HG03439 (cell line): ENCODE results near the gene TAP2.
A peak's percentile ranks its signal among the peaks of the same experiment; 100 is the strongest.
"Not testable (repeated sequence)": the region's sequence is repeated elsewhere in the genome, so short reads cannot be mapped to it uniquely, and the experiment has no call there.

ENCODE experiments used
- ATAC-seq: cut with Tn5 transposase; IDR thresholded peaks from one replicate; pipeline ENCODE4 v1.9.1; 2021; ENCODE audit warnings: mild to moderate bottlenecking, moderate library complexity; ENCODE audit not compliant: unreplicated experiment

Gene TAP2

DNA sequence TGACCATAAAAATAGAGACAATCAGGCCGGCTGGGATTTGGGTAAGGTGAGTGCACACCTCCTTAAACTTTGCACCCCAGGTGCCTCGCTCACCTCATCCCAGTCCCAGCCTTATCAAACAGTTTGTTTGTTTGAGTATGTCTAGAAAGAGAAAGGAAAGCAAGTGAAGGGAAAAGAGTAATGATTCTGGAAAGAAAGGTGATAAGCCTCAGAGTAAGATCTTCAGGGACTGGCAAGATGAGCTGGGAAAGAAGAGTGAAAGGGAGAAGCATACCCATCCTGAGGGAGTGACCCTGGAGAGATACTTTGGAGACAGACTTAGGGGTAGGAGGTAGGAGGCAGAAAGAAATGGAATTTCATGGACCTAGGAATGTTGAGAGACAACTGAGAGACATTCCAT lies 1.7 kb downstream of the TAP2 start:
- no peak for ATAC-seq

DNA sequence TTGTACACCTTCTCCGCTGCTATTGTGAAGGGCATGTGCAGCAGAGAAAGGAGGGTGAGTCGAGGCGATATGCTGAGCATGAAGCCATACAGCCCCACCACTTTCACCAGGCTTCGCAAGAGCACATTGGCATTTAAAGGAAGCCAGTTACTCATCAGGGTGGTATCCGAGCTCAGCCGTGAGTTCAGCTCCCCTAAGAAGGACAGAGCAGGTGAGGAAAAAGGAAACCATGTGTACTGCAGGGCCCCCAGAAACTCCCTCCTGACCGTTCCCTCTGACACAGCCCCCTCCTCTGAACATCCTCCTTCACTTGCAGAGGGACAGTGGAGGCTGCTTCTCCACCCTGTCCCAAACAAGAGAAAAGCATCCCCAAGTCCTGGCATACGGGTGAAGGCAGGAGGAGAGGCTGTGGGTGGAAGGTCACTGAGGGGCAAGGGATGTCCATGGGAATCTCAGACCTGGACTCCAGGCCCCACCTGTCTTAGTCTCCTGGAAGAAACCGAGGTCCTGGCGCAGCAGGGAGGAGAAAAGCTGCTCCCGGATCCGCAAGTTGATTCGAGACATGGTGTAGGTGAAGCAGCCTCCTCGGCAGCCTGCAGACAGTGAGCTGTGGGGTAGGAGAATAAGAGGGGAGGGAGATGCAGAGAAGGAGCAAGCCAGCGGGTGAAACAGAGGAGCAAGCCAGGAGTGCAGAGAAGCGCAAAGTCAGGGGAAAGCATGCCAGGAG lies 3.2 kb downstream of the TAP2 start:
- ATAC-seq, result no peak

DNA sequence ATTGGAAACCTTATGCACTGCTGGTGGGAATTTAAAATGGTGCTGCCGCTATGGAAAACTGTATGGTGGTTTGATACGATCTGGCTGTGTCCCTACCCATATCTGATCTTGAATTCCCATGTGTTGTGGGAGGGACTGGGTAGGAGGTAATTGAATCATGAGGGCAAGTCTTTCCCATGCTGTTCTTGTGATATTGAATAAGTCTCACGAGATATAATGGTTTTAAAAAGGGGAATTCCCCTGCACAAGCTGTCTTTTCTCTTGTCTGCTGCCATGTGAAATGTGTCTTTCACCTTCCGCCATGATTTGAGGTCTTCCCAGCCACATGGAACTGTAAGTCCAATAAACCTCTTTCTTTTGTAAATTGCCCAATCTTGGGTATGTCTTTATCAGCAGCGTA lies 4.9 kb downstream of the TAP2 start:
- ATAC-seq, result no peak

DNA sequence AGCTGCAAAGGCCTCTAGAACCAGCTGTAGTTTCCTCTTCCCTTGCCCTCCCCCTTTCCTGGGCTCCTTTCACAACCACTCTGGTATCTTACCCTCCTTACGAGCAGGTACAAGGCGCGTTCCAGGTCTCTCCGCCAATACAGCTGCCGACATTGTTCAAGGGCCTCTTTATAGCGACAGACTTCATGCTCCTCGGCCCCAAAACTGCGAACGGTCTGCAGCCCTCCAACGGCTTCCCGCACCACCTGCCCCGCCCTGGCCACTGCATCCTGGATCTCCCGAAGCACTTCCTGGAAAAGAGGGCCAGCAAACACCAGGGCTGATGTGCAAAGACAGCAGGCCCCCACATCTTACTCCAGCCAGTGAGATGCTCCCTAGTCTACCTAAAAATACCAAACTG lies 6.0 kb downstream of the TAP2 start:
- ATAC-seq, result no peak

DNA sequence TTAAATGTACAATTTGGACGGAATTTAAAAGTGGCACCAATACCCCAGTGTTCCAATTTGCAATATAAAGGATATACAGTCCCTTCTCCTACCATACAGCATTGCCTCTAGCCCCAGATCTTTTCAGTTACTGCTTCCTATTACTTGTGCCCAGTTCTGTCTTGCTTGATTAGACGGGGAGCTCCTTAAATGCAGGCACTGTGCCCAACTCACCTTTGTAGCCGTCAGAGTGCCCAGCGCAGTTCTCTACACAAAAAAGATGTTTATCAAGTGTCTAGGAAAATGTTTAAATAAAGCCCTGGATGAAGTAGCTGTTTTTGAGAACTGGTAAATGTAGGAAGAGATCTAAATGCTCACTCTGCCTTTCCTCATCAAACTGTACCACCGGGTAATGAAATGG lies 7.6 kb downstream of the TAP2 start:
- no peak for ATAC-seq

DNA sequence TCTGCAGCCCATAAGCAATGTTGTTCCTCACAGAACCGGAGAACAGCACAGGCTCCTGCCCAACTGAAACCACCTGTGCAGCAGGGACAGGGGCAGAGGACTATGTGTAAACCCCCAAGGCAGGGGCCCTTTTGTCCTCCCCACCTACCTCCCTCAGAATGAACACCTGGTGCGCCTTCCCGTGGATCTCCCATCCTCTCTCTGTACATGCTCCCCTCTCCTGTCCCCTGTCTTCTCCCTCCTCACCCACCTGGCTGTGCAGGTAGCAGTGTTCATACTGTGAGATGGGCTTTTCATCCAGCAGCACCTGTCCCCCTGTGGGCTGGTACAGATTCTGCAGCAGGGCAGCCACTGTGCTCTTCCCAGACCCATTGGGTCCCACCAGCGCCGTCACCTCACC lies 8.5 kb downstream of the TAP2 start:
- ATAC-seq, result no peak

DNA sequence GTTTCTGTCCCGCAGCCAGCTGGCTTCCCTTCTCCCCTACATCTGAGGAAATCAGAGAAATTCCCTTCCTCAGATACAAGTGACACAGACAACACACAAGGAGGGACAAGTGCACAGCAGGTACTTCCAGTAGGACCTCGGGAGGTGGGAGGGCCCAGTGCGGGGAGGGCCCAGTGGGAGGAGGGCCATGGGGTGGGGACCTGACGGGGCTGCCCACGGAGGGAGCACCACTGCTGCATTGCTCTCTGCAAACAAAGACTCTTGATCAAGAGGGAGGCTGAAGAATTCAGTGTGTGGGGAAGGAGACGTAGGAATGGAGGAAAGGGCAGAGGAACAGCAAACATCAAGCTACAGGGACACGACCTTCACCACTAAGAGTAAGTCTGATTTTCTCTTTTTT lies 9.0 kb downstream of the TAP2 start:
- no peak for ATAC-seq

DNA sequence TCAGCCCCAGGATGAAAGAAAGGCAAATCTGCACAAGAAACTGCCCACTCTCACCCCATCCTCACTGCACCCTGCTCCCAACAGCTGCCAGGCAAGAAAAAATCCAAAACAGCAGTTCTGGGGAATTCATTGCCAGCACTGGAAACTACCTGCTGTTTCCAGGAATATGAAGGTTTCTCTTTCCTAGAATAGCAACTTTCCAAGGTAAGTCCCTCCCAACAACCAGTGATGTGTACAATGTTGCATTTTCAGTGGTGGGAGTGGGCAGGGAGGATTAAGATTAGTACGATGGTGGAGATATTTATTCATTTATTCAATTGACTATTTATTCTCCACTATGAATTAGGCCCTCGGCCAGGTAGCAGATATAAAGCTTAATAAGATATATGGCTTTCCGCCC lies 11.5 kb downstream of the TAP2 start:
- no peak for ATAC-seq

DNA sequence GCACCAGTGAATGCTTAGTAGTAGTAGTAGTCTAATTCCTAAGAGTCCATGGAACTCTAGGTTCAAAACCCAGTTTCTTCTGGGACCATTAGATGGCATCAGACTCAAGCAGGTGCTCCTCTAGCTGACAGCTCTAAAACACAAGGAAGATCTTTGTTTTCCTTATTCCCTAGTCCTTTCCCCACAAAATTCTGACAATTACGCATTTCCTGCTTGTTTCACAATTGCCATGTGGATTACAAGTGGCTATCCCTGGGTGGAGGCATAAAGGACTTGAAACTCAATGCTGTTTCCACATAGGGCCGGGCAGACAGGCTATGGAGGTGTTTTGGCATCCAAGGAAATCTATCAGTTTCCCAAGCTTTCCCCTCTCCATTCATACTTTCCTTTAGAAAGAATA lies 12.6 kb downstream of the TAP2 start:
- no peak for ATAC-seq

DNA sequence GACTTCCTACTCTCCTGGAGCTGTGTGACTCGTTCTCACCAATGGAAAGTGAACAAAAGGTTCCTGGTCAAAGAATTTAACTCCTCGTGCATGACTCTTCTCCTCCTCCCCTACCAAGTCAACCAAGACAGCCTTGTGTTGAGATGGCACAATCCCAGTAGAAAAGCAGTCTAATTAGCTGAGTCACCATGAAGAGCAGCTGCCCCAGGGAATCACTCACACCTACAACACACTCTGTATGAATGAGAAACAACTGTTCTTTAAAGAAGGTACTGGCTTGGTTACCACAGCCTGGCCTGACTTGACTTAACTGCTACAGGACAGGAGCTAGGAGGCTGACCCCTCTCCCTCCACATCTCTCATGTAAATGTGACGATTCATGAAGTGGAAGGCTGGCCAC lies 18.8 kb downstream of the TAP2 start:
- ATAC-seq, result no peak

DNA sequence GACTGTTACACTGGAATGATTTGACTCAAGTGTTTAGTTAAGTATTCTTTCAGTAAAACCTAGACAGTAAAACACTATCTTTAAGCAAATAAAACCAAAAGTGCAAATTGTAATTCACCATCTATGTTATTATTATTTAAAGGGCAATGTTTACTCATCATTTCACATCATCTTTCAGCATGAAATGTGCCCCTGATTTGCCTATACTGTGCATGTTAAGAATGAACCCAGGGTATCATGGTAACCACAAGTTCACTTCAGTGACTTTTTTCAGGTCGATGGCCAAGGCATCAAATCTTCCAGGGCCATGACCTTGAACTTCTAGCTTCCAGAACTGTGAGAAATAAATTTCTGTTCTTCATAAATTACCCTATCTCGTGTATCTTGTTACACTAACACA lies 19.7 kb downstream of the TAP2 start:
- ATAC-seq, result no peak

DNA sequence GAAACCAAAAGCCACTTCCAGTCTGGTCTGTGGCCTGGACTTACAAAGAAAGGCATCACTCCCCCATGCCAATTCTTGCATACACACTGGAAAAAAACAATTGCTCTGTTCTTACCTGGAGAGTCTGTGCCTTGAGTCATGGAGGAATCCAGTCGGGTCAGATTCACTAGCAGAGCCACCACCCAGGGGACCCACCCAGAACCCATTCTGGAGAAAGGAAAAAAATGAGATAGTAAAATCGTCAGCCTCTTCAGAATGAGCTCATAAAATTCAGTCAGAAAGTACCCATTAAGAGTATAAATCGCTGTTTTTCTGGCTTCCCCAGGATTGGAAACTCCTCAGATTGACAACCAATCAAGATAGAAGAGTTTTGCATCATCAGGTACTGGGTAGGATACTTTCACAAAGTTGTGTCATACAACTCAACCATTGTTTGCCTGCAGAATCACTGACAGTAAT lies 21.8 kb downstream of the TAP2 start, which contains the start of gene HLA-DOB:
Gene HLA-DOB, minus strand, starts transcription at position 257 of the 459 bp plus-strand sequence. Its CDS starts 51 bp downstream, at position 206.
- ATAC-seq, result peak; percentile 53

DNA sequence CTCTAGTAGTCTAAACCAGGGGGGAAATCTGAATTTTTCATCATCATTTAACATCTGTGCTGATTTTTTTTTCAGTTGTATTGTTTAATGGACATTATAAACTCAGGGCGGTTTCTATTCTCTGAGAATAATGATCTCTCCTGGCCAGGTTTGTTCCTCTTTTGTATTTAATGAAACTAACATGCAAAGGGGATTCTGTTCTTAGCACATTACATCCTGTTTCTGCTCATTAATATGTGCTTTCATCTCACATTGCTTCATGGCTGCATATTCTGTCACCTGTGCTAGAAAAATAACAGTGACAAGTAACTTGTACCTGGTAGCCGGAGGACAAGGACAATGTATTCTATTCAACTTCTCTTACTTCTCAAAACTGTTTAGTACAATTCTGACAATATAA lies 22.5 kb downstream of the TAP2 start:
- peak; percentile 42 for ATAC-seq

DNA sequence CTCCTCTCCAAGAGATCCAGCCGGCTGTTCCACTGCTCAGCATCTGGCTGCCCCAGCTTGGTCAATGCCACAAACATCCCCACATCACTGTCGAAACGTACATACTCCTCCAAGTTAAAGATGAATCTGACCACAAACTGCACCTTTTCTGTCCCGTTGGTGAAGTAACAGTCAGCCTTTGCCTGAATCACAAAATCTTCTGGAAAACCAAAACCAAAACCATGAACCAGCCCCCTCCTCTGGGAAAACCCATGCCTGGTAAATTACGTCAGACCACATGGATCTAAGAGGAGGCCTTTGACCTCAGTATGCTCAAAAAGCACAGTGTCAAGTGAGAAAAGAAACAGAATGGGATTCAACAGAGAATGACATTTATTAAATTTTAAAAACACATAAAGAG lies 23.4 kb downstream of the TAP2 start:
- ATAC-seq, result no peak

DNA sequence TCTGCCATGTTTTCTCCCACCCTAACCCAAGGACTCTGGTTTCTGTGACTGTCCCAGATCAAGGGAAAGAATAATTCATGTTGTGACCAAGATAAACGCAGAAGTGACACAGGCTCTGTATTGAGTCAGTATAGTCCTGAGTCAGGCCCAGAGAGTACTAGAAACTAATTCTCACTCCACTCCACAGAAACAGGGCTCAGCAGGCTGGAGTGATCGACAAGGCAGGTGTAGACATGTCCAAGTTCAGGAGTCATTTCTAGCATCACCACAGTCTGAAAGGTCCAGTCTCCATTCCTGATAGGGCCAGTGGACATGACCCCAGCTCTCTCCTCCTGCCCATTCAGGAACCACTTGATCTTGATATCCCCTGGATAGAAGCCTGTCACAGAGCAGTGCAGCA lies 24.4 kb downstream of the TAP2 start:
- no peak for ATAC-seq

DNA sequence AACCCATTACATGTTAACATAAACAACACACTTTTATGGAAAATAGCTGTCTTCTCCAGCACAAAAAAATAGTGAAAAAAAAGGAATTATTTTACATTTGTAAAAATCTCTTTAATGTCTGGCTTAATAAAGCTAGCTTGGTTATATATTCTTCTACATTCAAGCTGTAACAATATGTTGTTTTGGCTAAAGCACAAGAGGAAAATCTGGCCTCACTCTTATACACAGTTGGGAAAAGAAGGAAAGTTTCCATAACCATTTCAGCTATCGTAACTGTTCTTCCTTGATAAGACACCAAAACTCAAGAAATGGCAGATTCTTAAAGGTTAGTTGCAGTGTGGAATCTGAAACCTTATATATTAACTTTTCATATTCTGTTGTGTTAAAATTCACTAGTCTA lies 29.4 kb downstream of the TAP2 start:
- ATAC-seq, result no peak

DNA sequence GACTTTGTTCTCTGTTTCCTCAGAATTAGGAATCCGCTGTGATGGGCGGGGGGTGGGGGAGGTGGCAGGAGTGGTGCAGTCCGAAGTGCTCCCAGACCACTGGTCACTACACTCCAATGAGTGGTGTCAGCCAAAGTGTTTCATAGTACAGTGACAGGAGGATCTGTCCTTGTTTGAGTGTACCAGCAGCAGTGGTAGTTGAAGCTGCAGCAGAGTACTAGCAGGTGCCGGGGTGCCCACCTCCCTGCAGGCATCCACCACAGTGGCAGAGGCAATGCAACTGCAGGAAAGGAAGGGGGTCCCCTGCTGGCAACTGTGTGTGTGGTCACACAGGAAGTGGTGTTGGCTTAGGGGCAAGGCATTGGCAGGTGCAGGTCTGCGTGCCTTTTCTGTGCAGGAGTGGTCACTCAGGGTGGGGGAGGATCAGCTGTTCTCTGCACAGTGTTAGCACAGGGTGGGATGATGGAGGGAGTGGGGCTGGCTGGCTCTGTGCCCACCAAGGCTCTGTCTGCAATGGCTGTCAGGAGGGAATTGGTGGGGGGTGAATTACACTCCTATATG lies 31.4 kb downstream of the TAP2 start:
- ATAC-seq, result no peak

DNA sequence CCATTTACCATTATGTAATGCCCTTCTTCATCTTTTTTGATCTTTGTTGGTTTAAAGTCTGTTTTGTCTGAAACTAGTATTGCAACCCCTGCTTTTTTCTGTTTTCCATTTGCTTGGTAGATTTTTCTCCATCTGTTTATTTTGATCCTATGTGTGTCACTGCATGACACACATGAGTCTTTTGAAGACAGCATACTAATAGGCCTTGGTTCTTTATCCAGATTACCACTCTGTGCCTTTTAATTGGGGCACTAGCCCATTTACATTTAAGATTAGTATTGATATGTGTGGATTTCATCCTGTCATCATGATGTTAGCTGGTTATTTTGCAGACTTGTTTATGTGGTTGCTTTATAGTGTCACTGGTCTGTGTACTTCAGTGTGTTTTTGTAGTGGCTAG lies 33.1 kb downstream of the TAP2 start:
- ATAC-seq, result not testable (repeated sequence)

DNA sequence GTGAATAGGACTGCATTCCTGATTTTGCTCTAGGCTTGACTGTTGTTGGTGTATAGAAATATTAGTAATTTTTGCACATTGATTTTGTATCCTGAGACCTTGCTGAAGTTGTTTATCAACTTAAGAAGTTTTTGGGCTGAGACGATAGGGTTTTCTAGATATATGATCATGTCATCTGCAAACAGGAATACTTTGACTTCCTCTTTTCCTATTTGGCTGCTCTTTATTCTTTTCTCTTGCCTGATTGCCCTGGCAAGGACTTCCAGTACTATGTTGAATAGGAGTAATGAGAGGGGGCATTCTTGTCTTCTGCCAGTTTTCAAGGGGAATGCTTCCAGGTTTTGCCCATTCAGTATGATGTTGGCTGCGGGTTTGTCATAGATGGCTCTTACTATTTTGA lies 35.1 kb downstream of the TAP2 start:
- ATAC-seq, result no peak

DNA sequence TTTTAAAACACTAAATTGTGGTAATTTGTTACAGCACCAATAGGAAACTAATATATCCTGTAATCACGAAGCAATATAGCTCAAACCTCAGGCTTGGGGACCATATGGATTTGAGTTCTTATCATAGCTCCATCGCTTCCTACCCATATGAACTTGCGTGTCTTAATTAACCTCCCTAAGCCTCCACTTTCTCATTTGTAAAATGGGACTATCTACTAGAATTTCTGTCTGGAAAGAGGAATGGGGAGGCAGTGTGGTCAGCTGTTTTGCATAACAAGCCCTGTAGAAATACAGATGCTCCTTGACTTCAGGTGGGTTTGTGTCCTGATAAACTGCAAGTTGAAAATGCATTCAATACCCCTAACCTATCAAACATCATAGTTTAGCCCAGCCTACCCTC lies 38.8 kb downstream of the TAP2 start:
- no peak for ATAC-seq

DNA sequence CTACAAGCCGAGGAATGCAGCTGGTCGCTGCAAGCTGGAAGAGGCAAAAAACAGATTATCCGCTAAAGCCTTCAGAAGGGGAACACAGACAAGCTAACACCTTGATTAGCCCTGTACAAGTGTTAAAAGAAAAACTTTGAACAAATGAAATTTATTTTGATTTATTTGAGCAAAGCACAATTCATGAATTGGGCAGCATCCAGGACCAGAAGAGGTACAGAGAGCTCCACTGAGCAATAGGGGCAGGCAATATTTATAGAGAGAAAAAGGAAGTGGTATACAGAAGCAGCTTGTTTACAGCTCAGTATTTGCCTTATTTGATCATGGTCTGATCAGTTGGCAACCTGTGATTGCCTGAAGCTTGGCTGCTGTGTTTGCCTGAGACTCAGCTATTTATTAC lies 39.4 kb downstream of the TAP2 start:
- no peak for ATAC-seq

DNA sequence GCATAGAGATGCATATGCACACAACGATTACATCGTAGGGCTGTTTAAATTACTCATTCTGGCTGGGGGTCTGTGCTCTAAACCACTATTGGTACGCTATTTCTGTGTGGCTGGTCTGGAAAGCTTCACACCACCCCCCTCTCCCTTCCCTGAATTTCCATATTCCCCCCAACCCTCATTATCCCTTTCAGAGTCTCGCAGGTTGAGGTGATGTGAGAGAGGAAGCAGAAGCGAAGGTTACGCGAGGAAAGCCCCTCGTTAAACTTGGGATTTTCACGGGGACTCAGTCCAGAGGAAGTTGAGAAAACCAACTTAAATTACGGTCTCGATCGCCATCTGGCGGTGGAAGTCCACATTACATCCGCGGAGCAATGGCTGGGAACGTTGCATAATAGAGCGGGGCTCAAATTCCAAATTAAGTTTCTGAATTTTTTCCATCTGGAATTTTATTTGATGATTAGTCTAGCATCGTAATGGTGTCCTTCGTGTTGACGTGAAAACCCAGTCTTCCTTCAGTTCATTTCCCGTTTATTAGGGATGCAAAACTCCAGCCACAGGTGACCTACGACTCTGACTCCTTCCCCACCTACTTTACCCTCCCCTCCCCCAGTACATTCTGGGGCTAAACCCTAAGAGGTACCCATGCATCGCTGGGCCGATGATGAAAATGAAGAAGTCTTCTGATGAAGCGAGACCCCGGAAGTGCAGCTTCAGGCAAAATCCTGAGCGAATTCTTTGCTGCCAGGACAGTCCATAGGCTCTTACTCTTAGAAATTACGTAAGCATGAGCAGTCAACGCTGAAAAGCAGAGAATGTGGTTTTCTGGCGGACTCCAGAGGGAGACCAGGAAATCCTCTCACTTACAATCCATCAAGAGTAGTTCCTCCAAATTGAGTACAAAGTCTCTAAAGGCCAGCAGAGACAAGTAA lies 41.4 kb downstream of the TAP2 start:
- ATAC-seq, result peak; percentile 71
